H9 (cell line): Measurements from ENCODE around the gene NPBWR2. TPM values are rescaled to one million over a fixed set of nuclear protein-coding genes. Genes with fewer than 3 reads are reported as not detected.

Source experiments
- DNase-seq: peaks from one replicate; pipeline ENCODE4 v3.0.0-alpha.2; 2017
- H2AFZ ChIP-seq: one replicate; pipeline ENCODE4 v1.6.1; 2013; ENCODE audit warnings: mild to moderate bottlenecking, low read length, control low read depth, moderate library complexity
- H2AK5ac ChIP-seq: 2 replicates; pipeline ENCODE4 v1.6.1; 2013; ENCODE audit warnings: low read length, control low read depth, mixed read lengths; ENCODE audit not compliant: insufficient read length
- H2BK120ac ChIP-seq: one replicate; pipeline ENCODE4 v1.6.1; 2013; ENCODE audit warnings: low read depth, mild to moderate bottlenecking, low read length, control low read depth, inconsistent platforms; ENCODE audit not compliant: poor library complexity, severe bottlenecking
- H2BK12ac ChIP-seq: 2 replicates; pipeline ENCODE4 v1.6.1; 2013; ENCODE audit warnings: low read length, control low read depth, mixed read lengths, low read depth; ENCODE audit not compliant: insufficient read length
- H2BK15ac ChIP-seq: 2 replicates; pipeline ENCODE4 v1.6.1; 2013; ENCODE audit warnings: low read depth, low read length, control low read depth
- H2BK20ac ChIP-seq: one replicate; pipeline ENCODE4 v1.6.1; 2013; ENCODE audit warnings: low read depth, mild to moderate bottlenecking, low read length, control low read depth, inconsistent platforms; ENCODE audit not compliant: poor library complexity, severe bottlenecking
- H2BK5ac ChIP-seq: 2 replicates; pipeline ENCODE4 v1.6.1; 2013; ENCODE audit warnings: low read length, control low read depth, mixed read lengths; ENCODE audit not compliant: insufficient read length
- H3K14ac ChIP-seq: 2 replicates; pipeline ENCODE4 v1.6.1; 2013; ENCODE audit warnings: low read length, control low read depth; ENCODE audit not compliant: insufficient read depth
- H3K18ac ChIP-seq: 2 replicates; pipeline ENCODE4 v1.6.1; 2013; ENCODE audit warnings: low read depth, mild to moderate bottlenecking, mixed read lengths, low read length, control low read depth; ENCODE audit not compliant: insufficient read length
- H3K23ac ChIP-seq: 2 replicates; pipeline ENCODE4 v1.6.1; 2013; ENCODE audit warnings: low read length, control low read depth, mixed read lengths, low read depth; ENCODE audit not compliant: insufficient read length
- H3K23me2 ChIP-seq: 2 replicates; pipeline ENCODE4 v1.6.1; 2013; ENCODE audit warnings: low read depth, mild to moderate bottlenecking, mixed read lengths, low read length, control low read depth; ENCODE audit not compliant: insufficient read length, poor library complexity, severe bottlenecking
- H3K27ac ChIP-seq: 2 replicates; pipeline ENCODE4 v1.5.1; 2013; ENCODE audit warnings: low read length, control low read depth, mixed read lengths, low read depth; ENCODE audit not compliant: insufficient read length
- H3K27me3 ChIP-seq: 2 replicates; pipeline ENCODE4 v1.6.1; 2013; ENCODE audit warnings: low read length, control low read depth, inconsistent platforms; ENCODE audit not compliant: insufficient read depth
- H3K4ac ChIP-seq: 2 replicates; pipeline ENCODE4 v1.6.1; 2013; ENCODE audit warnings: low read depth, mild to moderate bottlenecking, control low read depth, inconsistent platforms, low read length, moderate library complexity
- H3K4me1 ChIP-seq: 2 replicates; pipeline ENCODE4 v1.6.1; 2013; ENCODE audit warnings: low read length, control low read depth, inconsistent platforms; ENCODE audit not compliant: insufficient read depth
- H3K4me2 ChIP-seq: 2 replicates; pipeline ENCODE4 v1.6.1; 2013; ENCODE audit warnings: low read length, control low read depth, mixed read lengths; ENCODE audit not compliant: insufficient read length, insufficient read depth
- H3K56ac ChIP-seq: 2 replicates; pipeline ENCODE4 v1.6.1; 2013; ENCODE audit warnings: low read depth, mild to moderate bottlenecking, mixed read lengths, low read length, control low read depth; ENCODE audit not compliant: insufficient read length
- H3K79me1 ChIP-seq: 2 replicates; pipeline ENCODE4 v1.6.1; 2013; ENCODE audit warnings: low read depth, mild to moderate bottlenecking, moderate library complexity, low read length, control low read depth, inconsistent platforms; ENCODE audit not compliant: insufficient read depth, poor library complexity, severe bottlenecking
- H3K79me2 ChIP-seq: 2 replicates; pipeline ENCODE4 v1.6.1; 2013; ENCODE audit warnings: low read length, control low read depth, inconsistent platforms; ENCODE audit not compliant: insufficient read depth
- H3K9ac ChIP-seq: 2 replicates; pipeline ENCODE4 v1.6.1; 2013; ENCODE audit warnings: low read length, control low read depth, mixed read lengths; ENCODE audit not compliant: insufficient read length; ENCODE audit errors: extremely low read depth
- H3K9me3 ChIP-seq: one replicate; pipeline ENCODE4 v1.6.1; 2013; ENCODE audit warnings: low read depth, low read length, inconsistent platforms; ENCODE audit not compliant: control insufficient read depth
- H3T11ph ChIP-seq: one replicate; pipeline ENCODE4 v1.6.1; 2013; ENCODE audit warnings: mild to moderate bottlenecking, low read length, control low read depth, inconsistent platforms
- H4K20me1 ChIP-seq: one replicate; pipeline ENCODE4 v1.6.1; 2013; ENCODE audit not compliant: control insufficient read depth, insufficient read length, insufficient read depth
- H4K5ac ChIP-seq: 2 replicates; pipeline ENCODE4 v1.6.1; 2013; ENCODE audit warnings: low read depth, mild to moderate bottlenecking, mixed read lengths, low read length, control low read depth; ENCODE audit not compliant: insufficient read length
- H4K8ac ChIP-seq: replicated peaks from 2 replicates; pipeline ENCODE4 v1.6.1; 2013; ENCODE audit warnings: low read length, control low read depth, mixed read lengths, low read depth; ENCODE audit not compliant: insufficient read length
- H4K91ac ChIP-seq: 2 replicates; pipeline ENCODE4 v1.6.1; 2013; ENCODE audit warnings: low read depth, mild to moderate bottlenecking, moderate library complexity, mixed read lengths, low read length, control low read depth; ENCODE audit not compliant: insufficient read length
- H3K27ac Mint-ChIP-seq, 3 experiments: 2 replicates in 2 of 3; 3 replicates in 1 of 3; pipeline ENCODE4 v1.8.0; 2020 to 2021; ENCODE audit warnings: mixed read lengths in 3 of 3, mild to moderate bottlenecking in 1 of 3, moderate library complexity in 1 of 3
- H3K27me3 Mint-ChIP-seq: 2 replicates; pipeline ENCODE4 v1.8.0; 2021; ENCODE audit warnings: low read depth, mild to moderate bottlenecking, moderate library complexity, mixed read lengths
- H3K36me3 Mint-ChIP-seq, 3 experiments: 2 replicates in 2 of 3; 3 replicates in 1 of 3; pipeline ENCODE4 v1.8.0; 2020 to 2021; ENCODE audit warnings: low read depth in 3 of 3, mixed read lengths in 3 of 3; ENCODE audit not compliant: insufficient read depth in 1 of 3
- H3K4me1 Mint-ChIP-seq, 2 experiments: 2 replicates each; pipeline ENCODE4 v1.8.0; 2020; ENCODE audit warnings: mixed read lengths in 2 of 2
- H3K4me3 Mint-ChIP-seq, 2 experiments: 2 replicates in 1 of 2; 3 replicates in 1 of 2; pipeline ENCODE4 v1.8.0; 2020 to 2021; ENCODE audit warnings: mild to moderate bottlenecking in 2 of 2, mixed read lengths in 2 of 2, moderate library complexity in 1 of 2
- H3K9me3 Mint-ChIP-seq, 2 experiments: 2 replicates in 1 of 2; 3 replicates in 1 of 2; pipeline ENCODE4 v1.8.0; 2020; ENCODE audit warnings: mild to moderate bottlenecking in 2 of 2, mixed read lengths in 2 of 2, moderate library complexity in 1 of 2
- WGBS: extraction: QIAGEN DNeasy Blood & Tissue Kit; methylation state at CpG from one replicate; pipeline ENCODE4 v1.1.7; 2013; ENCODE audit warnings: missing lambda C conversion rate, low lambda C conversion rate, mixed read lengths; ENCODE audit not compliant: insufficient read length; ENCODE audit errors: extremely low coverage; 5-methylcytosine and 5-hydroxymethylcytosine counted together
- total RNA-seq: library from RNA; stranded (reverse); gene quantifications from 2 replicates; pipeline ENCODE4 v1.2.1, GENCODE V29; 2021
- TF ChIP-seq, protein P1 (sequence below): fragments of 200-600 bp; sonication (generic); conservative IDR thresholded peaks from 3 replicates; pipeline ENCODE4 v1.8.0; 2021; ENCODE audit warnings: antibody characterized with exemption, mild to moderate bottlenecking

NPBWR2 gene
- total RNA-seq, 1 experiment from 2014 or later = not detected

DNA sequence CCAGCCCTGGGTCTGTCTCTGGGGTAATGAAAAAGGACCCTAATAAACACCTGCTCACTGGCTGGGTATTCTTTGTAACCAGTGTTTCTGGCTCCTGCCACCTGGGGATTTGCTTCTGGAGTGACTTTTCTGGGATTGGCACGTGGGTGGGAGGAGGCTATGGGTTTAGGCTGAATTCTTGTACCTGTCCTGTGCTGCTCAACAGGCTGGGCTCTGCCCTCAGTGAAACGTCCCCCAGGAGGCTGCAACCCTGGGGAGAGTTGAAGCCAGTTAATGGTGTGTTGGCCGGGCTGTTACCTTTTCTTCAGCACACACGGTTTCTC lies 6.8 kb downstream of the NPBWR2 start:
- Histone ChIP-seq H2BK120ac (no peak overlapping the region), H2AFZ (no peak overlapping the region), H3K23ac (no peak overlapping the region), H4K5ac (no peak overlapping the region), H3K9me3 (no peaks in the 10 kb centered on the region), H3K4me1 (no peaks in the 10 kb centered on the region), H2BK20ac (no peak overlapping the region), H3K9ac (no peak overlapping the region), H4K8ac (no peak overlapping the region), H4K91ac (no peak overlapping the region), H3K14ac (no peak overlapping the region), H3K27me3 (peaks cover 3% of the 10 kb centered on the region; the same call in 1 of the 2 replicates), H3K56ac (no peak overlapping the region), H2BK15ac (no peak overlapping the region), H2BK12ac (no peak overlapping the region), H3K79me2 (no peaks in the 10 kb centered on the region), H3K79me1 (no peaks in the 10 kb centered on the region), H2BK5ac (no peak overlapping the region), H4K20me1 (no peaks in the 10 kb centered on the region), H3K4me2 (no peak overlapping the region), H3K18ac (no peak overlapping the region), H3T11ph (no peak overlapping the region), H2AK5ac (no peak overlapping the region), H3K23me2 (no peaks in the 10 kb centered on the region), H3K4ac (no peak overlapping the region), H3K27ac (no peak overlapping the region)
- Mint-ChIP-seq H3K4me3 (no peak overlapping the region), H3K27ac (no peak overlapping the region; a peak in 1 of 7 replicates), H3K27me3 (peaks cover 46% of the 10 kb centered on the region), H3K4me1 (peaks cover 9 to 11% of the 10 kb centered on the region in 2 experiments; a peak in 3 of 4 replicates), H3K36me3 (peaks cover 2 to 5% (median 2%) of the 10 kb centered on the region in 3 experiments; a peak in 5 of 7 replicates), H3K9me3 (peaks cover 5% of the 10 kb centered on the region in 2 experiments)
- WGBS = no CpG with 5 or more reads among the region's 4 CpGs
- TF ChIP-seq, protein P1, sequence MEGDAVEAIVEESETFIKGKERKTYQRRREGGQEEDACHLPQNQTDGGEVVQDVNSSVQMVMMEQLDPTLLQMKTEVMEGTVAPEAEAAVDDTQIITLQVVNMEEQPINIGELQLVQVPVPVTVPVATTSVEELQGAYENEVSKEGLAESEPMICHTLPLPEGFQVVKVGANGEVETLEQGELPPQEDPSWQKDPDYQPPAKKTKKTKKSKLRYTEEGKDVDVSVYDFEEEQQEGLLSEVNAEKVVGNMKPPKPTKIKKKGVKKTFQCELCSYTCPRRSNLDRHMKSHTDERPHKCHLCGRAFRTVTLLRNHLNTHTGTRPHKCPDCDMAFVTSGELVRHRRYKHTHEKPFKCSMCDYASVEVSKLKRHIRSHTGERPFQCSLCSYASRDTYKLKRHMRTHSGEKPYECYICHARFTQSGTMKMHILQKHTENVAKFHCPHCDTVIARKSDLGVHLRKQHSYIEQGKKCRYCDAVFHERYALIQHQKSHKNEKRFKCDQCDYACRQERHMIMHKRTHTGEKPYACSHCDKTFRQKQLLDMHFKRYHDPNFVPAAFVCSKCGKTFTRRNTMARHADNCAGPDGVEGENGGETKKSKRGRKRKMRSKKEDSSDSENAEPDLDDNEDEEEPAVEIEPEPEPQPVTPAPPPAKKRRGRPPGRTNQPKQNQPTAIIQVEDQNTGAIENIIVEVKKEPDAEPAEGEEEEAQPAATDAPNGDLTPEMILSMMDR = no peak
- DNase-seq = no peak
